GM08714 (cell line): Measurements from ENCODE around the gene BRINP1.

ENCODE experiments used
- H3K4me3 ChIP-seq: fragments of 200-500 bp; sonication (Bioruptor generic); 2 replicates; pipeline ENCODE4 v1.5.1; 2014; ENCODE audit warnings: mild to moderate bottlenecking, low read length, inconsistent platforms
- ZNF274 ChIP-seq: IDR thresholded peaks from 2 replicates; pipeline ENCODE4 v1.6.1; 2012; ENCODE audit warnings: mild to moderate bottlenecking, low read depth, low read length

BRINP1 gene

GRCh38 chr9:119310741-119311140 lies 58.5 kb downstream of the BRINP1 start:
- TF ChIP-seq ZNF274: no peak
- no peak overlapping the region for H3K4me3 ChIP-seq

- no peak for TF ChIP-seq ZNF274
- H3K4me3 ChIP-seq: no peak overlapping the region
Observed at GRCh38 chr9:119307471-119307870, 61.8 kb downstream of the BRINP1 start.

- H3K4me3 ChIP-seq: no peak overlapping the region
- no peak for TF ChIP-seq ZNF274
Observed at GRCh38 chr9:119304555-119304954, 64.7 kb downstream of the BRINP1 start.

GRCh38 chr9:119302988-119303698 lies 66.1 kb downstream of the BRINP1 start:
- no peak for TF ChIP-seq ZNF274
- no peak overlapping the region for H3K4me3 ChIP-seq

GRCh38 chr9:119298076-119298853 lies 71.0 kb downstream of the BRINP1 start:
- TF ChIP-seq ZNF274: no peak
- H3K4me3 ChIP-seq: no peak overlapping the region

- TF ChIP-seq ZNF274: no peak
- no peak overlapping the region for H3K4me3 ChIP-seq
Observed at GRCh38 chr9:119291554-119291953, 77.7 kb downstream of the BRINP1 start.

- no peak overlapping the region for H3K4me3 ChIP-seq
- TF ChIP-seq ZNF274: no peak
Observed at GRCh38 chr9:119289740-119290433, 79.3 kb downstream of the BRINP1 start.

- TF ChIP-seq ZNF274: no peak
- H3K4me3 ChIP-seq: no peak overlapping the region
Observed at GRCh38 chr9:119284587-119285337, 84.5 kb downstream of the BRINP1 start.

- TF ChIP-seq ZNF274: no peak
- H3K4me3 ChIP-seq: no peak overlapping the region
Observed at GRCh38 chr9:119284118-119284517, 85.1 kb downstream of the BRINP1 start.

GRCh38 chr9:119283078-119283794 lies 86.0 kb downstream of the BRINP1 start:
- H3K4me3 ChIP-seq: no peak overlapping the region
- no peak for TF ChIP-seq ZNF274

- H3K4me3 ChIP-seq: no peak overlapping the region
- no peak for TF ChIP-seq ZNF274
Observed at GRCh38 chr9:119282476-119283077, 86.7 kb downstream of the BRINP1 start.

- H3K4me3 ChIP-seq: no peak overlapping the region
- TF ChIP-seq ZNF274: no peak
Observed at GRCh38 chr9:119280740-119281485, 88.3 kb downstream of the BRINP1 start.

- TF ChIP-seq ZNF274: no peak
- H3K4me3 ChIP-seq: no peak overlapping the region
Observed at GRCh38 chr9:119278171-119278570, 91.1 kb downstream of the BRINP1 start.
